ENCODE measurements around the gene C4orf50. TPM values are rescaled to one million over a fixed set of nuclear protein-coding genes. Genes with fewer than 3 reads are reported as not detected.

Gene C4orf50
- polyA plus RNA-seq, 3 donors, result not detected

DNA sequence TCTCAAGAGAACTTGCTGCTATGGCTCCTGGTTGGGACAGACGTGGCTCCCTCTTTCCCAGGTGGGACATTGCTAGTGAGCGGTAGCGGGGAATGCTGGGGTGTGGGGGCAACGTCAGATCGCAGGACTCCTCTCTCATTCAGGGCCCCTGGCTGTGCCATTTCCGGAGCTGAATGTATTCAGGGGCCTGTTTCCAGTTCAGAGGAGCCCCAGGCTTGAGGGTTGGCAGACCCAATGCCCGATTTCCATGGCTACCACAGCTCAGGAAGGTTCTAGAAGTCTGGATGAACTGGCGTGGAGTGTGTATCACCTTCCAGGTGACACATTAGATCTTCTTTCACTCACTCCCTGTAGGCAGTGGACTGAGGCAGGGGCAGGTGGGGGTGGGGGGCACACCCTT, 99.2 kb downstream of the C4orf50 start:
- Histone ChIP-seq H3K9me3 (replicated peaks in 1 of 2; ENCODE audit: control insufficient read depth in 1 of 2, insufficient read depth in 1 of 2, low read length in 2 of 2) (no peaks in the 10 kb centered on the region), H3K9ac (ENCODE audit: insufficient read depth, low read length, poor library complexity, severe bottlenecking) (no peak overlapping the region), H3K36me3 (replicated peaks in 1 of 2; ENCODE audit: control insufficient read depth in 1 of 2, insufficient read depth in 2 of 2, low read length in 2 of 2) (no peaks in the 10 kb centered on the region), H3K4me1 (ENCODE audit: control insufficient read depth in 1 of 2, insufficient read depth in 2 of 2, low read length in 2 of 2) (no peaks in the 10 kb centered on the region), H3K27me3 (ENCODE audit: control insufficient read depth in 2 of 2, insufficient read depth in 2 of 2, low read length in 2 of 2) (no peaks in the 10 kb centered on the region), H3K79me2 (ENCODE audit: insufficient read depth, low read length) (no peaks in the 10 kb centered on the region), H3K27ac (ENCODE audit: low read depth in 1 of 2, low read length in 2 of 2) (no peak overlapping the region), H3K4me3 (replicated peaks in 1 of 3; ENCODE audit: low read depth in 2 of 3, low read length in 3 of 3) (no peak overlapping the region), H4K20me1 (ENCODE audit: insufficient read depth, low read length) (no peaks in the 10 kb centered on the region), H3K4me2 (replicated peaks; ENCODE audit: extremely low read depth, low read length, poor library complexity, severe bottlenecking) (no peak overlapping the region), H2AFZ (ENCODE audit: insufficient read depth, low read depth, low read length, poor library complexity, severe bottlenecking) (no peak overlapping the region)
- TF ChIP-seq, protein P1, sequence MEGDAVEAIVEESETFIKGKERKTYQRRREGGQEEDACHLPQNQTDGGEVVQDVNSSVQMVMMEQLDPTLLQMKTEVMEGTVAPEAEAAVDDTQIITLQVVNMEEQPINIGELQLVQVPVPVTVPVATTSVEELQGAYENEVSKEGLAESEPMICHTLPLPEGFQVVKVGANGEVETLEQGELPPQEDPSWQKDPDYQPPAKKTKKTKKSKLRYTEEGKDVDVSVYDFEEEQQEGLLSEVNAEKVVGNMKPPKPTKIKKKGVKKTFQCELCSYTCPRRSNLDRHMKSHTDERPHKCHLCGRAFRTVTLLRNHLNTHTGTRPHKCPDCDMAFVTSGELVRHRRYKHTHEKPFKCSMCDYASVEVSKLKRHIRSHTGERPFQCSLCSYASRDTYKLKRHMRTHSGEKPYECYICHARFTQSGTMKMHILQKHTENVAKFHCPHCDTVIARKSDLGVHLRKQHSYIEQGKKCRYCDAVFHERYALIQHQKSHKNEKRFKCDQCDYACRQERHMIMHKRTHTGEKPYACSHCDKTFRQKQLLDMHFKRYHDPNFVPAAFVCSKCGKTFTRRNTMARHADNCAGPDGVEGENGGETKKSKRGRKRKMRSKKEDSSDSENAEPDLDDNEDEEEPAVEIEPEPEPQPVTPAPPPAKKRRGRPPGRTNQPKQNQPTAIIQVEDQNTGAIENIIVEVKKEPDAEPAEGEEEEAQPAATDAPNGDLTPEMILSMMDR (IDR thresholded peaks at IDR 0.05), result no peak
- H3K27me3 Mint-ChIP-seq (ENCODE audit: low read depth in 3 of 3), result peaks cover 5 to 20% (median 14%) of the 10 kb centered on the region in 3 donors
- intact Hi-C loops (cut with micrococcal nuclease), result no loop called here
- peaks cover 0 to 4% (median 0%) of the 10 kb centered on the region in 7 donors for H3K9me3 Mint-ChIP-seq
- DNase-seq, result no peak
- no peak overlapping the region for H3K4me3 Mint-ChIP-seq
- H3K27ac Mint-ChIP-seq, result no peak overlapping the region
- no peaks in the 10 kb centered on the region for H3K36me3 Mint-ChIP-seq
- no peaks in the 10 kb centered on the region for H3K4me1 Mint-ChIP-seq
- WGBS (ENCODE audit: insufficient coverage), result 90% methylated on average over 5 of the region's 8 CpGs

DNA sequence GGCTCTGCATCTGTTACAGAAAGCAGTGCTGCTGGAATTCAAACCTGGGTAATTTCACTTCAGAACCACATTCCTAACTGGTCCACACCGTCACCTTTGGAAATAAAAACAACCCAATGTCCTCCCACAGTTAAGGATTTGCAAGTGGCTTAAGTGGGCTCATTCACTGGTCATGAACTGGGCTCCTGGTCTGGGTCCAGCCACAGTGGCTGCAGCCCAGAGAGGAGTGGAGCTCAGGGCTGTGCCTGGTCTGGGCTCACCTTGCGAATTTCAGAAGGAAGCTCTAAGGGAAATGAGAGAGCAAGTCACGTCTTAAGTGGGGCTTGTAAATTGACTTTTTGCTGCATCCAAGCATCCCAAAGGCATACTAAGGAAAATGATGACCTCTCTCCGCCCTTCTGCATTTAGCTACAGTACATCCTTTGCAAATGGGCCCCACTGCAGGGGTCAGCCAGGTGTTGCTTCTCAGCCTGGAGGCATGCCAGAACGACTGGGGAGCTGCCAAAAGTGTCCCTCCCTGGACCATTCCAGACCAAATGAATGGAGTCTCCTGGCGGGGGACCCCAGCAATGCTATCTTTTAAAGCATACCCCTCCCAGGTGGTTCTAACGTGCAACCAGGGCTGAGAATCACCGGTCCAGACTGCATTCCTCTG, 99.8 kb downstream of the C4orf50 start:
- no peak for DNase-seq
- no peaks in the 10 kb centered on the region for H3K36me3 Mint-ChIP-seq
- Histone ChIP-seq H3K9me3 (replicated peaks in 1 of 2; ENCODE audit: control insufficient read depth in 1 of 2, insufficient read depth in 1 of 2, low read length in 2 of 2) (no peaks in the 10 kb centered on the region), H3K4me2 (replicated peaks; ENCODE audit: extremely low read depth, low read length, poor library complexity, severe bottlenecking) (no peak overlapping the region), H2AFZ (ENCODE audit: insufficient read depth, low read depth, low read length, poor library complexity, severe bottlenecking) (no peak overlapping the region), H3K27me3 (ENCODE audit: control insufficient read depth in 2 of 2, insufficient read depth in 2 of 2, low read length in 2 of 2) (no peaks in the 10 kb centered on the region), H3K4me3 (replicated peaks in 1 of 3; ENCODE audit: low read depth in 2 of 3, low read length in 3 of 3) (no peak overlapping the region), H3K9ac (ENCODE audit: insufficient read depth, low read length, poor library complexity, severe bottlenecking) (no peak overlapping the region), H3K79me2 (ENCODE audit: insufficient read depth, low read length) (no peaks in the 10 kb centered on the region), H3K4me1 (ENCODE audit: control insufficient read depth in 1 of 2, insufficient read depth in 2 of 2, low read length in 2 of 2) (no peaks in the 10 kb centered on the region), H3K27ac (ENCODE audit: low read depth in 1 of 2, low read length in 2 of 2) (no peak overlapping the region), H3K36me3 (replicated peaks in 1 of 2; ENCODE audit: control insufficient read depth in 1 of 2, insufficient read depth in 2 of 2, low read length in 2 of 2) (no peaks in the 10 kb centered on the region), H4K20me1 (ENCODE audit: insufficient read depth, low read length) (no peaks in the 10 kb centered on the region)
- TF ChIP-seq, protein P1 (IDR thresholded peaks at IDR 0.05), result no peak
- no peaks in the 10 kb centered on the region for H3K4me1 Mint-ChIP-seq
- H3K4me3 Mint-ChIP-seq, result no peak overlapping the region
- WGBS (ENCODE audit: insufficient coverage), result 76% methylated on average over 6 of the region's 8 CpGs
- H3K27ac Mint-ChIP-seq, result no peak overlapping the region
- H3K9me3 Mint-ChIP-seq, result peaks cover 0 to 4% (median 0%) of the 10 kb centered on the region in 7 donors
- intact Hi-C loops (cut with micrococcal nuclease), result no loop called here
- H3K27me3 Mint-ChIP-seq (ENCODE audit: low read depth in 3 of 3), result peaks cover 5 to 20% (median 14%) of the 10 kb centered on the region in 3 donors
